PC-9 (cell line): ENCODE results near the gene METTL17. TPM values are rescaled to one million over a fixed set of nuclear protein-coding genes. Genes with fewer than 3 reads are reported as not detected.
A peak's percentile ranks its signal among the peaks of the same experiment; 100 is the strongest.

Experiments
- BruUV-seq: library from RNA; stranded (reverse); fragments of 400-500 nt; replicated peaks from 2 replicates; lab custom pipeline; 2021; lab: Mats Ljungman, UMichigan
- CTCF ChIA-PET: fragments of 300-600 bp; sonication (Branson Sonifier 250); formaldehyde crosslinking; loops from one replicate; lab custom pipeline; 2022; ENCODE audit warnings: antibody characterized with exemption; lab: Charles Lee
- POLR2A ChIA-PET: fragments of 300-600 bp; sonication (Branson Sonifier 250); formaldehyde crosslinking; loops from one replicate; lab custom pipeline; 2022; ENCODE audit warnings: antibody characterized with exemption; ENCODE audit not compliant: unreplicated experiment; lab: Charles Lee
- DNase-seq, 2 experiments: peaks; one replicate each; pipeline versions ENCODE4 v3.0.0 to v3.0.0-alpha.2; 2015 to 2022; ENCODE audit warnings: mixed read lengths in 1 of 2
- H2AFZ ChIP-seq: fragments of 200-600 bp; sonication (generic); 2 replicates; pipeline ENCODE4 v1.8.1; 2017; ENCODE audit warnings: antibody characterized with exemption
- H3F3A ChIP-seq: fragments of 200-600 bp; sonication (generic); 2 replicates; pipeline ENCODE4 v1.8.1; 2017; ENCODE audit warnings: antibody characterized with exemption, mild to moderate bottlenecking, low read depth; ENCODE audit not compliant: insufficient read depth
- H3K27ac ChIP-seq: fragments of 200-600 bp; sonication (generic); 2 replicates; pipeline ENCODE4 v1.6.1; 2016; ENCODE audit warnings: mixed run types
- H3K27me3 ChIP-seq: fragments of 200-600 bp; sonication (generic); 2 replicates; pipeline ENCODE4 v1.6.1; 2016; ENCODE audit warnings: low read depth, mixed run types; ENCODE audit not compliant: insufficient read depth
- H3K36me3 ChIP-seq: fragments of 200-600 bp; sonication (generic); 2 replicates; pipeline ENCODE4 v1.6.1; 2016; ENCODE audit warnings: low read depth, mixed run types
- H3K4me1 ChIP-seq: fragments of 200-600 bp; sonication (generic); replicated peaks from 2 replicates; pipeline ENCODE4 v1.6.1; 2016; ENCODE audit warnings: mixed run types; ENCODE audit not compliant: insufficient read depth
- H3K4me2 ChIP-seq: fragments of 200-600 bp; sonication (generic); 2 replicates; pipeline ENCODE4 v1.6.1; 2017; ENCODE audit warnings: mixed run types
- H3K4me3 ChIP-seq: fragments of 200-600 bp; sonication (generic); 2 replicates; pipeline ENCODE4 v1.6.1; 2016; ENCODE audit warnings: mixed run types
- H3K79me2 ChIP-seq: fragments of 200-600 bp; sonication (generic); 2 replicates; pipeline ENCODE4 v1.6.1; 2017; ENCODE audit warnings: low read depth, mixed run types
- H3K9me2 ChIP-seq: fragments of 200-600 bp; sonication (generic); 2 replicates; pipeline ENCODE4 v1.8.1; 2017; ENCODE audit warnings: mild to moderate bottlenecking; ENCODE audit not compliant: insufficient read depth
- H3K9me3 ChIP-seq: fragments of 200-600 bp; sonication (generic); 2 replicates; pipeline ENCODE4 v1.8.1; 2016; ENCODE audit warnings: low read depth; ENCODE audit not compliant: insufficient read depth
- H4K20me1 ChIP-seq: fragments of 200-600 bp; sonication (generic); 2 replicates; pipeline ENCODE4 v1.8.1; 2017; ENCODE audit not compliant: insufficient read depth
- EZH2 ChIP-seq: fragments of 200-600 bp; sonication (generic); IDR thresholded peaks from 2 replicates; pipeline ENCODE4 v1.8.0; 2017; ENCODE audit warnings: antibody characterized with exemption, low read depth
- intact Hi-C: fragments of 100-400 bp; cut with micrococcal nuclease; formaldehyde crosslinking; loops from one replicate; pipeline ENCODE4 v1.10.0; 2022; ENCODE audit not compliant: unreplicated experiment
- total RNA-seq: library from RNA; stranded (reverse); gene quantifications from 2 replicates; pipeline ENCODE4 v1.2.3, GENCODE V29; 2021
- TF ChIP-seq, protein P1 (sequence below): fragments of 200-600 bp; sonication (generic); conservative IDR thresholded peaks from 2 replicates; pipeline ENCODE4 v1.6.1; 2017; ENCODE audit warnings: mixed run types, antibody characterized with exemption, mild to moderate bottlenecking, moderate library complexity

The METTL17 gene
- total RNA-seq, 1 experiment from 2014 or later, result 51.2 TPM

DNA sequence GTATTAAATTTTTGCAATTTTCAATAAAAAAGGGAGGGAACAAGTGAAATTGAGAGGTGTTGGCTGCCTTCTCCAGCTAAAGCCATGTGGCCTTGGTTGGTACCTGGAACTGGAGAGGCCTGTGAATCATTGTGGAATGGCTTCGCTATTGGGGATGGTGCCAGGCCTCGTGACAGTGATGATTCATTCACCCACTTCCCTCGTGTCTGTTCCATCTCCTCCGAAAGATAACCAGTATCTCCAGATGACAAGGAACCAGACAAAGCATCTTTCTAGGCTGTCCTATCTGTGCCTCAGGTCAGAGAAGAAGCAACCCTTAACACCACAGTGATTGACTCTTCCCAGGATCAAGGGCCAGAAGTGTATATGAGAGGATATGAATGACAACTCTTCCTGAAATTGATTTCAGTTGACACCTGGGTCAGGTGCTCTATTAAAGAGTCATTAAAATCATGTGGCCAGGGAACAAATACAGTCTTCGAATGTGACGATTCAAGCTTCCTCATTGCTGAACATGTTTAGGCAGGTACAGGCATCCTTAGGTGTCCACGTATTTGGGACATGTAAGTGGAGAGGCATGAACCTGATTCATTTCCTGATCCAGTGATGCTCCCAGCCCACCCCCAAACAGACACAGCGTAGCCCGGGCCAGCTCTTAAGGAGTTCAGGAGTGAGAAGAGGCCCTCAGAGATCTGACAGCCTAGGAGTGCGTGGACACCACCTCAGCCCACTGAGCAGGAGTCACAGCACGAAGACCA, 52.1 kb downstream of the METTL17 start, which contains the start of gene RNASE7:
Gene RNASE7, plus strand, starts transcription at position 687 of the 758 bp plus-strand sequence. CDS start 631 bp downstream, outside the sequence.
- Histone ChIP-seq H3F3A (peaks cover 9% of the 10 kb centered on the region; the same call in 1 of the 2 replicates), H3K36me3 (no peaks in the 10 kb centered on the region), H2AFZ (no peak within 1 kb of the TSS), H3K4me2 (no peak within 1 kb of the TSS), H4K20me1 (no peaks in the 10 kb centered on the region), H3K9me2 (no peaks in the 10 kb centered on the region), H3K4me1 (peaks cover 15% of the 10 kb centered on the region), H3K9me3 (no peaks in the 10 kb centered on the region), H3K79me2 (no peaks in the 10 kb centered on the region), H3K27me3 (no peaks in the 10 kb centered on the region), H3K4me3 (no peak within 1 kb of the TSS), H3K27ac (no peak within 1 kb of the TSS)
- CTCF ChIA-PET, result interaction anchor here (0.6 kb wide), 1 partner anchor 344 kb away, joined by 4 read pairs; no protein-coding TSS in a partner anchor
- POLR2A ChIA-PET, result no interaction called here
- no peak for DNase-seq
- intact Hi-C loops, result no loop called here
- no peak for TF ChIP-seq EZH2
- TF ChIP-seq, protein P1, sequence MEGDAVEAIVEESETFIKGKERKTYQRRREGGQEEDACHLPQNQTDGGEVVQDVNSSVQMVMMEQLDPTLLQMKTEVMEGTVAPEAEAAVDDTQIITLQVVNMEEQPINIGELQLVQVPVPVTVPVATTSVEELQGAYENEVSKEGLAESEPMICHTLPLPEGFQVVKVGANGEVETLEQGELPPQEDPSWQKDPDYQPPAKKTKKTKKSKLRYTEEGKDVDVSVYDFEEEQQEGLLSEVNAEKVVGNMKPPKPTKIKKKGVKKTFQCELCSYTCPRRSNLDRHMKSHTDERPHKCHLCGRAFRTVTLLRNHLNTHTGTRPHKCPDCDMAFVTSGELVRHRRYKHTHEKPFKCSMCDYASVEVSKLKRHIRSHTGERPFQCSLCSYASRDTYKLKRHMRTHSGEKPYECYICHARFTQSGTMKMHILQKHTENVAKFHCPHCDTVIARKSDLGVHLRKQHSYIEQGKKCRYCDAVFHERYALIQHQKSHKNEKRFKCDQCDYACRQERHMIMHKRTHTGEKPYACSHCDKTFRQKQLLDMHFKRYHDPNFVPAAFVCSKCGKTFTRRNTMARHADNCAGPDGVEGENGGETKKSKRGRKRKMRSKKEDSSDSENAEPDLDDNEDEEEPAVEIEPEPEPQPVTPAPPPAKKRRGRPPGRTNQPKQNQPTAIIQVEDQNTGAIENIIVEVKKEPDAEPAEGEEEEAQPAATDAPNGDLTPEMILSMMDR, result no peak
- no TSS peak for BruUV-seq

DNA sequence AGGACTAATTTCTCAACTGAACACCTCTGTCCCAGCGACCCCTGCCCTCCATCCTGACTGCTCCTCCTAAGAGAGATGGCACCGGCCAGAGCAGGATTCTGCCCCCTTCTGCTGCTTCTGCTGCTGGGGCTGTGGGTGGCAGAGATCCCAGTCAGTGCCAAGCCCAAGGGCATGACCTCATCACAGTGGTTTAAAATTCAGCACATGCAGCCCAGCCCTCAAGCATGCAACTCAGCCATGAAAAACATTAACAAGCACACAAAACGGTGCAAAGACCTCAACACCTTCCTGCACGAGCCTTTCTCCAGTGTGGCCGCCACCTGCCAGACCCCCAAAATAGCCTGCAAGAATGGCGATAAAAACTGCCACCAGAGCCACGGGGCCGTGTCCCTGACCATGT, 53.1 kb downstream of the METTL17 start:
- CTCF ChIA-PET, result no interaction called here
- Histone ChIP-seq H3K4me1 (peaks cover 15% of the 10 kb centered on the region), H3K27ac (no peak overlapping the region), H3K9me3 (no peaks in the 10 kb centered on the region), H3K9me2 (no peaks in the 10 kb centered on the region), H3K4me3 (no peak overlapping the region), H3K27me3 (no peaks in the 10 kb centered on the region), H3F3A (peaks cover 9% of the 10 kb centered on the region; the same call in 1 of the 2 replicates), H2AFZ (no peak overlapping the region), H3K79me2 (no peaks in the 10 kb centered on the region), H3K4me2 (no peak overlapping the region), H3K36me3 (no peaks in the 10 kb centered on the region), H4K20me1 (no peaks in the 10 kb centered on the region)
- POLR2A ChIA-PET, result no interaction called here
- BruUV-seq, result no TSS peak
- DNase-seq, result no peak
- TF ChIP-seq, protein P1, result no peak
- TF ChIP-seq EZH2, result no peak
- intact Hi-C loops, result no loop called here

DNA sequence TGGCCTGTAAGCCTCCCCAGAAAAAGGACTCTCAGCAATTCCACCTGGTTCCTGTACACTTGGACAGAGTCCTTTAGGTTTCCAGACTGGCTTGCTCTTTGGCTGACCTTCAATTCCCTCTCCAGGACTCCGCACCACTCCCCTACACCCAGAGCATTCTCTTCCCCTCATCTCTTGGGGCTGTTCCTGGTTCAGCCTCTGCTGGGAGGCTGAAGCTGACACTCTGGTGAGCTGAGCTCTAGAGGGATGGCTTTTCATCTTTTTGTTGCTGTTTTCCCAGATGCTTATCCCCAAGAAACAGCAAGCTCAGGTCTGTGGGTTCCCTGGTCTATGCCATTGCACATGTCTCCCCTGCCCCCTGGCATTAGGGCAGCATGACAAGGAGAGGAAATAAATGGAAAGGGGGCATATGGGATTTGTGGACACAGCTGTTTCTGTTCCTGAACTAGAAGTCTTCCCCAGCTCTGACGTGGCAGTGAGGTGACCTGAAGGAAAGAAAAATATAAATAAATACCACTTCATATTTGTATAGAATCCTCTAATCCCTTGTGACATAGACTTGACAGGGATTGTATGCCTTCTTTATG, 53.7 kb downstream of the METTL17 start:
- no peak for DNase-seq
- Histone ChIP-seq H3K27ac (no peak overlapping the region), H3K27me3 (no peaks in the 10 kb centered on the region), H3K4me1 (peaks cover 15% of the 10 kb centered on the region), H3K9me3 (no peaks in the 10 kb centered on the region), H2AFZ (no peak overlapping the region), H3K9me2 (no peaks in the 10 kb centered on the region), H3K79me2 (no peaks in the 10 kb centered on the region), H3F3A (peaks cover 9% of the 10 kb centered on the region; the same call in 1 of the 2 replicates), H3K36me3 (no peaks in the 10 kb centered on the region), H4K20me1 (no peaks in the 10 kb centered on the region), H3K4me3 (no peak overlapping the region), H3K4me2 (peak overlapping the region; percentile 40)
- ChIA-PET CTCF (interaction anchor here (0.8 kb wide), 1 partner anchor 29 kb away, joined by 4 read pairs; no protein-coding TSS in a partner anchor), POLR2A (no interaction called here)
- no TSS peak for BruUV-seq
- TF ChIP-seq, protein P1, result no peak
- TF ChIP-seq EZH2, result no peak
- intact Hi-C loops, result no loop called here
